Hypothalamus (tissue), 51 donors: ENCODE measurements around the gene COX7A2.

ENCODE experiments used
- DNase-seq, 51 donors: peaks; one replicate each; lab custom pipeline; 2025; lab: John Stamatoyannopoulos, UW

Gene COX7A2

DNA sequence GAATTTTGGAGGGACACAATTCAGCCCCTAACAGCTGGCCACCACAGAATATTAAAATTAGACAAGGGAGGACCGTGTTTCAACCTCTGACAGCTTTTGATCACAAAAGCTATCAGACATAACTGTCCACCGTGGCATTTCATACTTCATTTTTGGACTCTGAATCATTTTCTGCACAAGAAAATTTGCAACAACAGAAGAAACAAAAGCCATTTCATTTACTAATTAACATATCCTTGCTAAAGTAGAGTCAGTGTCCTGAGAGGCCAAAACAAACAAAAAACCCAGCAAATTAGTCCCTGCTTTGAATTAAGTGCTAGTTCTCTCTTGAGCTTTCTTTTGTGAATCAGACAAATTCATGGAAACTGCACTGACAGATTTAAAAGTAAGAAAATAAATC lies 20.2 kb downstream of the COX7A2 start:
- no peak for DNase-seq

DNA sequence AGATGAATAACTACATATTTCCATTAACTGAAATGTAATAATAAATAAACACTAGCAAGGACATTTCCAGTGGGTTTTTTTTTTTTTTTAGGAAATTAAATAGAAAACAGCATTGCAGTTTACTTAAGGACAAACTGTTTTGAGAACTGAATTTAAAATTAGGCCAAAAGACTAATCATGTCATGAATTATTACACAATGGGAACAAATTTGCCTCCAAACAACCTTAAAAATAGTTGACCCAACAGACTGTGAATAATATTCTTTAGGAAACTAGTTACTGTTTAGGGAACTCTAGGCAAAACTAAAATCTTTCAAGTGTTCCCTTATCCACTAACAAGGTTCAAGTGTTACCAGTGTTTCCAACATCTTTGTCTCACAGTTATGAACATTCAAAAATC lies 21.3 kb downstream of the COX7A2 start:
- no peak for DNase-seq

GRCh38 chr6:75221116-75221515 lies 22.5 kb downstream of the COX7A2 start:
- DNase-seq: no peak

DNA sequence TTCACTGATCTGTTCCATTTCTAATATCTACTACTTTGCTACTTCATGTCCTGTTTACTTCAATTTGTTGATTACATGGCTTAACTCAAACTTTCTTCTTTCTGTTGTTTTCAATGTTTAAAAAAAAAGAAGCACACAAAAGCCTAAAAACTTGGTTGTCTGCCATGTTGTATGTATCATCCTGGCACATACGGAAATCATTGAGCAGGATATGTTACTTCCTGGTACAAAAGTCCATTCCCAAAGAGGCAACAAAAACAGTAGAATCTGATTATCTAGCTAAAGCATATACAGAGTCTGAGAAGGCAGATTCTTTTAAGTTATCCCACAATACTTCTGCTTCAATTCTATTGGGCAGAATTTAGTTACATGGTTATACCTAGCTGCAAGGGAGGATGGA lies 23.2 kb downstream of the COX7A2 start:
- DNase-seq: no peak

DNA sequence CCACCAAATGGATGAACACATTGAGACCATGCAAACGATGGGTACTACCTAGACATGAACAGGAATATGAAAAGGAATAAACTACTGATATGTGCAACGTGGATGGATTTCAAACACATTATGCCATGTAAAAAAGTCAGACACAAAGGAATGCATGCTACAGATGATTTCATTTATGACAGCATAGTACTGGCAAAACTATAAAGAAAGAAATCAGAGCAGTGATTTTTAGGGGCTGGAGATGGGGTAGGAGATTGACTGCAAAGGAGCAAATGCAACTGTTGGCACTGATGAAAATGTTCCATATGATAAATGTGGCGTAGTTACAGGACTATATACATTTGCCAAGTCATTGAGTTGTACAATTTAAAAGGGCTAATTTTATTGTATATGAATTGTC lies 24.3 kb downstream of the COX7A2 start:
- DNase-seq: no peak

DNA sequence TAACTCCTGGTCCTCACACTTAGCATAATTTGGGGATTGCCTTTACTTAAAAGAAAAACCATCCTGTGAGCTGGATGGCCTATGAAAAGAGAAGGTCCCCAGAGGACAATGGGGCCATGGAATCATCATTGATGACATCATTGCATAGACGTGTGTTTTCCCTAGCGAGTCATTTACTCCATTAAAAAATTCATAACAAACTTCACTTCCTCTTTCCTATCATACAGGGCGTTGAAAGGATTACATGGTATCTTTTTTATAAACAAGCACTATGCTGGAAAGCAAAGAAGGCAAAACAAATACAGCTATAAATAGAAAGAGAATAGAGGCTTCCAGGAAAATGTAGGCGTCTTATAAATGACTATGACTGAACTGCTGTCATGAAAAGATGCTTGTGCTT lies 26.4 kb downstream of the COX7A2 start:
- no peak for DNase-seq

GRCh38 chr6:75215291-75215690 lies 28.3 kb downstream of the COX7A2 start:
- DNase-seq: no peak

DNA sequence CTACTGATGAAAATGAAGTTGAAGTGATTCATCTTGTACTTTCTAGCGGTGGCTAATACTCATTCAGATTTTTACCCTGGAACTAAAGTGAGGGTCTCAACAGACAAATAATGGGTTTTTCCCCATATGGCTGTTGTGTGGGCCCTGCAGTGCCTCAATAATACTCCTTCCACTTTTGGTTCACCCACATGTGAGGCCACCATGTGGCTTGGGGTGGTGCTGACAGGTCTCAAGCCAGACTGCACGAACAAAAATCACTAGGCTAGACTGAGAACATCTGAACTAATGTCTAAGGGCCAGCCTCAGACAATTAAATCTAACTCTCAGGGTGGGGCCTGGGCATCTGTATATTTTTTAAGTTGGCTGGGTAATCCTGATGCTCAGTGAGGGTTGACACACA lies 29.9 kb downstream of the COX7A2 start:
- DNase-seq: no peak

DNA sequence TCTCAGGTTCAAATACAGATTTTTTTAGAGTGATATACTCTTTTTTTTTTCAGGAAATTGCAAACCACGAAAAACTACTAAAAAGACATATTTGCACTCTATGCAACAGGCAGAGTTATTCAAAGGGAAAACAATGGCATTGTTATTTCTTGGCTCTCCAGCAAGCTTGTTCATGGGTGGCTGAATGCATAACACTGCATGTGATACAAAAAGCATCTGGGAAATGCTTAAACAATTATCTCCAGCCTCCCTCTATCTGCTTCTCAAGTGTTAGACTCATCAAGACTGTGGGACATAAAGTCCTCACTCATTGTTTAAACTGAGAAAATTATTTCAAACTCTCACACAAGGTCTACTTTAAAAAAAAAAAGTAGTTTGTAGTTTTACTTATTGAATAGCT lies 30.5 kb downstream of the COX7A2 start:
- DNase-seq: peak in 1 of 51 donors; percentile 8

GRCh38 chr6:75211920-75212590 lies 31.5 kb downstream of the COX7A2 start:
- no peak for DNase-seq

DNA sequence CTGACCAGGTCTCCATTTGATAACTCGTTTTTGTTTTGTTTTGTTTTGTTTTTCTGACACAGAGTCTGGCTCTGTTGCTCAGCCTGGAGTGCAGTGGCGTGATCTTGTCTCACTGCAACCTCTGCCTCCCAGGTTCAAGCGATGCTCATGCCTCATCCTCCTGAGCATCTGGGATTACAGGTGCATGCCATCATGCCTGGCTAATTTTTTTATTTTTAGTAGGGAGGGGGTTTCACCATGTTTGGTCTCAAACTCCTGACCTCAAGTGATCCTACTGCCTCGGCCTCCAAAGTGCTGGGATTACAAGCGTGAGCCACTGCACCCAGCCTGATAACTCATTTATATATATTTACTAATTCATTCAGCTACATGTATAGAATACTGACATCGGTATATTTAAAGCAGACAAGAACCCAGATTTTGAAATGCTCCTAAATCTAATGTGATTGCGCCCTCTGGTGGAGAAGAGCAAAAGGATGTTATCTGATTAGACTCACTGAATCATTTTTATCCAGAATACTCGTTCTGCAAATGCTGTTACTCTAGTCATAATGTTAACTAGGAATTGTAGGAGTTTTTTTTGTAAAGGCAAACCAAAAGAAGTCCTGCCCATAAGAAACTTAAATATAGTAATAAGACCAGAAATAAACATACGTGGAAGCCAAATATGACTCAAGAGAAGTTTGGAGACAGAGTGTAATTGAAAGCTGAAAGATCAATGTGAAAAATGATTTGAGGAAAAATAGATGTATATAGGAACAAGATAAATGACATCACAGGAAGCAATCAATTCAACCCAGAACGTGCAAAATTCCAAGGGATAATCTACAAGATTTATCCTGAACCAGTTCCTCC lies 32.5 kb downstream of the COX7A2 start:
- DNase-seq: peak in 10 of 51 donors; percentile 13 to 69 (median 33)

- no peak for DNase-seq
These were observed 34.3 kb downstream of the COX7A2 start for GRCh38 chr6:75209184-75209723.

DNA sequence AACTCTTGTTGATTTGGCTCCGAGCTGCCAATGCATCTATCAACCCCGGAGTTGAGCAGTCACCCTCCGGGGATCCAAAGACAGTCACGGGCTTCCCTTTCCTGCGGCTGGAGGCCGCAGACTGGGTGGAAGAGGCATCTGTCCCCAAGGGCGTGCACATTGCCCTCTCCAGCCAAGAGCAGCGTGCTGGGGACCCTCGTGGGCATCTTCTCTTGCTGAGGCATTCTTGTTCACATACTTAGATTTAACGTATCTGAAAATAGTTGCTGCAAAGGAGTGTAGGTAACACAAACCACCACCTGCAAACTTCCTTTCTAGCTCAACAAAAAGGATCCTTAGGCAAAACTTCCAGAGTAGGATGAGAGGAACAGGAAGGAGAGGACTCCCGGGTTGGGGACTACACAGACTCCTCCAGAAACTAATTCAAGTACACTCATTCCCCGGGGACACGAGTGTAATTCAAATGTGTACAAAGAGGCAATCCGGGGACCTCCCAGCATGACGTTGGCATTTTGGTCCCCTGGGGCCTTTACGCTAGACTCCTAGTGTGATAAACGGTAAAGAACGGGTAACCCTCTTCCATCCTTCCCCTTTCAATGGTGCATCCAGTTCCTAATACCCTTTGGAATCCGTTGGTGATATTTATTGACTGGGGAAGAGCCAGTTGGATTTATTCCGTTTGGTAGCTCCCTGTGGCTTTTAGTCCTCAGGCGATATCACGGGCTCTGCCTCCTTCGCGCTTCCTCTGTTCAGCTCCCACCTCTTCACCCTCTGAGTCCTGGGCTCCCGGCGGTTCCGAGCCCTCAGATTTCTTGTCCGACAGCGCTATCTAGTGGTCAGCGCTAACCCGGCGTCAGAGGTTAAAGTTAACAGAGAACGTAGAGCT lies 35.1 kb downstream of the COX7A2 start:
- DNase-seq: peak in 50 of 51 donors; percentile 11 to 85 (median 64)

GRCh38 chr6:75206576-75207342 lies 36.8 kb downstream of the COX7A2 start:
- DNase-seq: peak in 1 of 51 donors; percentile 3

DNA sequence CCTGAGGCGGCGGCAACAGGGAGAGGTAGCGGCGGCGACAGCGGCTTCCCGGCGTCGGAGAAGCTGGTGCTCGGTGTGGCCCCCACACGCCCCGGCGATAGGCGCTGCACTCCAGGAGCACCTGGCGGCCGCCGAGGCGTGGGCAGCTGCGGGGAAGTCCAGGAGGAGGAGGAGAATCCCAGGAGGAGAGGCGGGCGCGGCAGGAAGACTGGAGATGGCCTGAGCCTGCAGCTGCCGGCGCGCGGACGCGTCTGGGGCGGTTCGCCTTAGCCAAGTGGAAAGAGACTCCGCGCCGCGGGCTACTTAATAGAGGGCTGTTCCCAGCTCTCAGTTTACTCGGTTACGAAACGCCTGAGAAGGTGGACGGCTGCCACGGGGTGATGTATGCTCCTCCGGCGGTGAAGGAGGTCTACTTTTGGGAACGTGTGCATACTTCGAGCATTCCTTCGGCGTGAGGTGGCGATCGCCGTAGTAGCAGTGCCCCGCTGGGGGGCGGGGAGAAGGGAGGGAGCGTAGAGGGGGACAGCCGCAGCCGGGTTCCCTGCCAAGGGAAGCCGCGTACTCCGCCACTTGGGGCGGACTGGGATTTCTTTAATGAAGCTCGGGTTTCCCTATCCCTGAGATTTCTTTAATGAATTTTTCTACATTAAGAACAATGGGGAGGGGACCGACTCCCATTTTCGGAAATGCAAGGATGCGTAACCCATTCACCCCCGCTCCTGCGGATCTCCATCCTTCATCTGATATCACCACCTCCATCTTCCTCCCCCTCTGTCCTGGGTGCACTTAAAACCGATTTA lies 37.6 kb downstream of the COX7A2 start, which contains the start of gene COL12A1:
Gene COL12A1 (minus strand): TSS at position 278 of the 800 bp plus-strand sequence. CDS start 3,261 bp downstream, outside the sequence.
- DNase-seq: peak in 7 of 51 donors; percentile 11 to 44 (median 22)

DNA sequence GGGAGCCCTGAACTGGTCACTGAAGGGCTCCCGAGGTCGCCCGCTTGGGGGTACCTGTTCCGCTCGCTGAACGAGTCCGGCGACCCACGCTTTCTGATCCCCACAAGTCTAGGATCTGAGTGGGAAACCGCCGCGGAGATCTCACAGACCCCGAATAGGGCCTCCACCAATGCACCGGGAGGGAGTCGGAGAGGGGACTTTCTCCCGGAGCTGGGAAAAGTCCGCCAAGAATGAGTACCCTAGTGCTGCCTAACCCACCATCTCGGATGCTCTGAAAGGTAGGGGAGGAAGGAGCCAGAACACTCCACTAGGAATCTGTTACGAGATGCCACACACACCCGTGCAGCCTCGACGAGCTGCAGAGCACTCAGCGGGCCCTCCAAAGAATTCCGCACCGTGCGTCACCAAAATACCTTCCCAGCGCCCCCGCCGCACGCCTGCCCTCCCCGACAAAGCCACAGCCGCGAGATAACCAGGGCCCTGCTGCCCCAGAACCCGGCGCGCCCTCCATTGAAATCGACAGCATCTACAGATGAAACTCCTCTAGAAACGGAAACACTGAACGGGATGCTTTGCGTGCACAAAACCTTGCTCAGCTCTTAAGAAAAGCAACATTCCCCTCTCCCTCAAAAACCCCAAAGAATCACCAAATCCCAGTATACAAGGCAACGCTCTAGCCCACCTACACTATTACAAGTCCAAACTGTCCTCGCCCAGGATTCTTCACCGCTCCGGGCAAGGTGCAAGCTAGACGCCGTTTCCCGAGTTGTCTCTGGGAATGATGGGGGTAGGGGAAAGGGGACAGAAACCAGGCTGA lies 38.4 kb downstream of the COX7A2 start:
- peak in 1 of 51 donors; percentile 22 for DNase-seq

DNA sequence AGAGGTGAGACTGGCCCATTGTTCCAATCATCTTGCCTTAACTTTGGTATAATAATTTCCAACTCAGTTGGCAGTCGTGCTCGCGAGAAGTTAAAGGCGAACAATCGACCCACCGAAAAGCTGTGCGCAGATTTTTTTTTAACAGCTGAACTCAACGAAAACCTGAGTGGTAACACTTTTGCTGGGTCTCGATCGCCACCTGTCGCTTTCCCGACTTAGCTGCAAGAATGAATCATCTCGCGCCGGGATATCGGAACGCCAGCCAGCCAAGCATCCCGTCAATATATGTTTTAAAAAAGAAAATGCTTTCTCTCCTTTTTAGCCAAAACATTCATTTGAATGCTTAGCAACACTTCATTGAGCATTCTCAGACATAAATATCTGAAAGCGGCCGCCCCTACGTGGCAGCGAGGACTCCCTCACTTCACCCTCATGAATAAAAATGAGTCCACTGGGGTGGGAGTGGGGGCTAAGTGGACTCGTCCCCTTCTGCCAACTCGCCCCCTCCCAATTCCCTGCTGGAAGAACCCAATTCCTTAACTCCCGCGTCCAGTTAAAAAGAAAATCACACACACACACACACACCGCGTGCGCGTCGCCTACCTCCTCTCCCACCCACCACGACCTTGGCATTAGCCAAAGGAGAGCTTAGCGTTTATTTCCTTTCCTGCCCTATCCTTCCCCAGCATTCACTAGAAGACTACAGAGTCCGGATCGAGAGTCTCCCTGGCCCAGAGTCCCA lies 39.2 kb downstream of the COX7A2 start:
- peak in 28 of 51 donors; percentile 8 to 69 (median 47) for DNase-seq
